MCF 10A (cell line): Measurements from ENCODE around the gene ADAMTS16. TPM values are rescaled to one million over a fixed set of nuclear protein-coding genes. Genes with fewer than 3 reads are reported as not detected.

Experiments used
- BruUV-seq: library from RNA; stranded (reverse); fragments of 400-500 nt; replicated peaks from 2 replicates; lab custom pipeline; 2021; lab: Mats Ljungman, UMichigan
- CTCF ChIA-PET: fragments of 300-600 bp; sonication (Branson Sonifier 250); formaldehyde crosslinking; extraction: SDS; loops from one replicate; lab custom pipeline; 2021; ENCODE audit warnings: antibody characterized with exemption, inconsistent platforms; lab: Yijun Ruan, JAX
- POLR2A ChIA-PET: fragments of 300-600, 350-650 bp; sonication (Branson Sonifier 250); formaldehyde crosslinking; extraction: SDS; loops from one replicate; lab custom pipeline; 2020; ENCODE audit warnings: antibody characterized with exemption, inconsistent platforms; lab: Yijun Ruan, JAX
- DNase-seq: peaks from one replicate; pipeline ENCODE4 v3.0.0-alpha.2; 2018; ENCODE audit not compliant: unreplicated experiment
- H3K27ac Mint-ChIP-seq: one replicate; pipeline ENCODE4 v1.8.0; 2022; ENCODE audit warnings: mild to moderate bottlenecking, low read depth, mixed read lengths; ENCODE audit not compliant: unreplicated experiment
- H3K27me3 Mint-ChIP-seq: one replicate; pipeline ENCODE4 v1.8.0; 2022; ENCODE audit warnings: mixed read lengths; ENCODE audit not compliant: insufficient read depth, unreplicated experiment
- H3K36me3 Mint-ChIP-seq: one replicate; pipeline ENCODE4 v1.8.0; 2022; ENCODE audit warnings: mild to moderate bottlenecking, moderate library complexity, mixed read lengths; ENCODE audit not compliant: insufficient read depth, unreplicated experiment
- H3K4me1 Mint-ChIP-seq: one replicate; pipeline ENCODE4 v1.8.0; 2022; ENCODE audit warnings: mixed read lengths; ENCODE audit not compliant: insufficient read depth, unreplicated experiment
- H3K4me3 Mint-ChIP-seq: one replicate; pipeline ENCODE4 v1.8.0; 2022; ENCODE audit warnings: mild to moderate bottlenecking, moderate library complexity, mixed read lengths; ENCODE audit not compliant: unreplicated experiment
- H3K9me3 Mint-ChIP-seq: one replicate; pipeline ENCODE4 v1.8.0; 2022; ENCODE audit warnings: mixed read lengths; ENCODE audit not compliant: unreplicated experiment
- CTCF ChIP-seq: fragments of 200-600 bp; IDR thresholded peaks from one replicate; pipeline ENCODE4 v1.8.0; 2022; ENCODE audit warnings: antibody characterized with exemption, mild to moderate bottlenecking; ENCODE audit not compliant: unreplicated experiment
- intact Hi-C: fragments of 100-400 bp; cut with micrococcal nuclease; formaldehyde crosslinking; loops from 2 replicates; pipeline ENCODE4 v1.14.1; 2022
- total RNA-seq: library from RNA; stranded (reverse); gene quantifications from 2 replicates; pipeline ENCODE4 v1.2.3, GENCODE V29; 2022

Gene ADAMTS16
- total RNA-seq, 1 experiment from 2014 or later: not detected

GRCh38 chr5:5344606-5345005 is 204.5 kb downstream of the ADAMTS16 start:
- TF ChIP-seq CTCF: no peak
- H3K36me3 Mint-ChIP-seq: no peaks in the 10 kb centered on the region
- H3K27me3 Mint-ChIP-seq: no peaks in the 10 kb centered on the region
- BruUV-seq: no TSS peak
- peaks cover 32% of the 10 kb centered on the region for H3K4me1 Mint-ChIP-seq
- H3K9me3 Mint-ChIP-seq: no peaks in the 10 kb centered on the region
- intact Hi-C loops: loop anchor here (2.0 to 5.0 kb wide), 2 partner anchors 72 to 204 kb away; partner anchors contain the start of gene ADAMTS16
- H3K27ac Mint-ChIP-seq: no peak overlapping the region
- ChIA-PET POLR2A (no interaction called here), CTCF (interaction anchor here (0.7 to 1.6 kb wide), 4 partner anchors 10 to 465 kb away, joined by 3 to 5 read pairs (median 4); no protein-coding TSS in a partner anchor)
- no peak overlapping the region for H3K4me3 Mint-ChIP-seq
- no peak for DNase-seq

GRCh38 chr5:5347442-5347841 is 207.3 kb downstream of the ADAMTS16 start:
- no peaks in the 10 kb centered on the region for H3K36me3 Mint-ChIP-seq
- H3K27me3 Mint-ChIP-seq: no peaks in the 10 kb centered on the region
- ChIA-PET CTCF (interaction anchor here (0.6 to 1.4 kb wide), 2 partner anchors 71 to 145 kb away, joined by 3 to 5 read pairs; no protein-coding TSS in a partner anchor), POLR2A (no interaction called here)
- H3K4me1 Mint-ChIP-seq: peaks cover 17% of the 10 kb centered on the region
- BruUV-seq: no TSS peak
- intact Hi-C loops: no loop called here
- no peak for TF ChIP-seq CTCF
- H3K4me3 Mint-ChIP-seq: no peak overlapping the region
- no peak overlapping the region for H3K27ac Mint-ChIP-seq
- H3K9me3 Mint-ChIP-seq: no peaks in the 10 kb centered on the region
- DNase-seq: no peak

- ChIA-PET POLR2A (no interaction called here), CTCF (interaction anchor here (1.4 kb wide), 1 partner anchor 70 kb away, joined by 3 read pairs; no protein-coding TSS in a partner anchor)
- TF ChIP-seq CTCF: no peak
- Mint-ChIP-seq H3K4me1 (peaks cover 10% of the 10 kb centered on the region), H3K27me3 (no peaks in the 10 kb centered on the region), H3K4me3 (no peak overlapping the region), H3K27ac (no peak overlapping the region), H3K36me3 (no peaks in the 10 kb centered on the region), H3K9me3 (no peaks in the 10 kb centered on the region)
- intact Hi-C loops: no loop called here
- BruUV-seq: no TSS peak
- DNase-seq: no peak
These were observed 208.0 kb downstream of the ADAMTS16 start for GRCh38 chr5:5348135-5348534.

- ChIA-PET CTCF (no interaction called here), POLR2A (no interaction called here)
- no peak for DNase-seq
- Mint-ChIP-seq H3K4me3 (no peak overlapping the region), H3K9me3 (no peaks in the 10 kb centered on the region), H3K27me3 (no peaks in the 10 kb centered on the region), H3K27ac (no peak overlapping the region), H3K36me3 (no peaks in the 10 kb centered on the region), H3K4me1 (peaks cover 10% of the 10 kb centered on the region)
- no peak for TF ChIP-seq CTCF
- intact Hi-C loops: no loop called here
- BruUV-seq: no TSS peak
These were observed 208.4 kb downstream of the ADAMTS16 start for GRCh38 chr5:5348576-5348975.
